Gastrocnemius medialis (tissue), 4 donors: ENCODE measurements around the gene MCCD1. TPM values are rescaled to one million over a fixed set of nuclear protein-coding genes. Genes with fewer than 3 reads are reported as not detected.

Experiments
- ATAC-seq, 2 donors: fragments of 150-250 bp; one replicate each; pipeline ENCODE4 v1.9.1; 2016
- DNase-seq, 2 donors: peaks; one replicate each; pipeline ENCODE4 v3.0.0-alpha.2; 2019
- H3K27ac ChIP-seq, 4 donors: fragments of 200-600 bp; sonication (generic); 1 replicate in 1 of 4; 2 replicates in 3 of 4; pipeline ENCODE4 v1.5.1; 2016 to 2018; ENCODE audit warnings: mild to moderate bottlenecking in 2 of 4, moderate library complexity in 1 of 4
- H3K27me3 ChIP-seq, 3 donors: fragments of 200-600 bp; sonication (generic) in 2 of 3; 1 replicate in 1 of 3; 2 replicates in 2 of 3; pipeline versions ENCODE4 v1.5.1 to v1.6.0; 2016 to 2019; ENCODE audit warnings: mild to moderate bottlenecking in 1 of 3, moderate library complexity in 1 of 3
- H3K36me3 ChIP-seq, 2 donors: fragments of 200-600 bp; sonication (generic) in 1 of 2; one replicate each; pipeline ENCODE4 v1.5.1; 2017 to 2018
- H3K4me1 ChIP-seq, 2 donors: fragments of 200-600 bp; sonication (generic) in 1 of 2; one replicate each; pipeline ENCODE4 v1.5.1; 2016 to 2017; ENCODE audit warnings: mild to moderate bottlenecking in 2 of 2
- H3K4me3 ChIP-seq, 4 donors: fragments of 200-600 bp; sonication (generic) in 3 of 4; 1 replicate in 1 of 4; 2 replicates in 3 of 4; pipeline ENCODE4 v1.5.1; 2016 to 2019; ENCODE audit warnings: mild to moderate bottlenecking in 2 of 4
- H3K9me3 ChIP-seq, 3 donors: fragments of 200-600 bp; sonication (generic) in 2 of 3; 1 replicate in 1 of 3; 2 replicates in 2 of 3; pipeline ENCODE4 v1.5.1; 2016 to 2019
- CTCF ChIP-seq, 5 experiments: fragments of 450-650 bp in 3 of 5; fragments of 200-600 bp in 2 of 5; sonication (generic) in 2 of 5; IDR thresholded peaks in 4 of 5; conservative IDR thresholded peaks in 1 of 5; 1 replicate in 4 of 5; 2 replicates in 1 of 5; pipeline ENCODE4 v1.5.1; 2016 to 2019; ENCODE audit warnings: antibody characterized with exemption in 5 of 5, mild to moderate bottlenecking in 3 of 5, moderate library complexity in 3 of 5
- POLR2A ChIP-seq, 2 donors: fragments of 450-650 bp; IDR thresholded peaks; one replicate each; pipeline ENCODE4 v1.6.1; 2017; ENCODE audit warnings: antibody characterized with exemption in 2 of 2, mild to moderate bottlenecking in 2 of 2, moderate library complexity in 2 of 2
- in situ Hi-C, 4 donors: fragments of 200-750 bp; cut with MboI; loops; one replicate each; pipeline versions ENCODE4 v1.15.0 to v1.8.0; 2017; ENCODE audit warnings: low sequenced_read_pairs in 4 of 4
- intact Hi-C: fragments of 100-400 bp; cut with DNase I; formaldehyde crosslinking; loops from one replicate; pipeline ENCODE4 v1.15.1; 2023; ENCODE audit warnings: low total_unique reads
- total RNA-seq, 4 donors: library from RNA; depleted of rRNA; stranded (reverse); fragments of >200 nt; gene quantifications; one replicate each; pipeline versions ENCODE4 v1.1.0 to v1.2.3, GENCODE V29; 2016

Gene MCCD1
- total RNA-seq, 4 donors from 2014 or later: not detected

DNA sequence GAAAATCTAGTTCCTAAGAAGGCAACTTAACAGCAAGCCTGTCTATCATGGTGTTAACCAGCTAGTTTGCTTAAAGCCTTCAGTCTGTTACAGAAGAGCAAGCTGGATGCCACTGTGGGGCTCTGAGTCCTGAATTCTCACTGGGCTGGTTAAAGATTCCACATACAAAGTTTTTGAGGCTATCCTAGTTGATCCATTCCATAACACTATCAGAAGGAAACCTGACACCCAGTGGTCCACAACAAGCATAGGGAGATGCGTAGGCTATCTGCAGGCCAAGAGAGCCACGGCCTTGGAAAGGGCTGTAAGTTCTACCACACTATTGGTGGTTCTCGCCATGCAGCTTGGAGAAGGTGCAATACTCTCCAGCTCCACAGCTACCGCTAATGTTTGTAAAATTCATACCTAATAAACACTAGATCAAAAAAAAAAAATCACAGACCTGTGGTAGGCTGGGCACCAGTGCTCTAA is 420 bp upstream of the MCCD1 start:
- no peak for DNase-seq
- no peak overlapping the region for H3K4me3 ChIP-seq
- no peaks in the 10 kb centered on the region for H3K27me3 ChIP-seq
- H3K36me3 ChIP-seq: peaks cover 0 to 38% of the 10 kb centered on the region in 2 donors
- no peak for ATAC-seq
- TF ChIP-seq POLR2A (IDR thresholded peaks at IDR 0.05) (no peak), CTCF (IDR thresholded peaks at IDR 0.05 in 4 of 5, conservative IDR thresholded peaks at IDR 0.05 in 1 of 5) (no peak)
- H3K27ac ChIP-seq: no peak overlapping the region
- no peaks in the 10 kb centered on the region for H3K9me3 ChIP-seq
- H3K4me1 ChIP-seq: no peaks in the 10 kb centered on the region
- in situ Hi-C loops: loop anchor here in 1 of 4 donors (25.0 kb wide), 1 partner anchor 659 kb away; the partner anchor contains the start of genes AGER, AGPAT1, GPSM3 and PBX2
- intact Hi-C loops: no loop called here

- H3K27me3 ChIP-seq: no peaks in the 10 kb centered on the region
- ATAC-seq (no peak), DNase-seq (no peak)
- H3K36me3 ChIP-seq: peaks cover 0 to 50% of the 10 kb centered on the region in 2 donors
- no peaks in the 10 kb centered on the region for H3K4me1 ChIP-seq
- H3K27ac ChIP-seq: no peak overlapping the region
- intact Hi-C loops: no loop called here
- in situ Hi-C loops: loop anchor here in 1 of 4 donors (25.0 kb wide), 1 partner anchor 658 kb away; the partner anchor contains the start of genes AGER, AGPAT1, GPSM3 and PBX2
- TF ChIP-seq POLR2A (IDR thresholded peaks at IDR 0.05) (no peak), CTCF (IDR thresholded peaks at IDR 0.05 in 4 of 5, conservative IDR thresholded peaks at IDR 0.05 in 1 of 5) (no peak)
- H3K9me3 ChIP-seq: no peaks in the 10 kb centered on the region
- H3K4me3 ChIP-seq: no peak overlapping the region
These were observed 778 bp downstream of the MCCD1 start for GRCh38 chr6:31529329-31530150.

DNA sequence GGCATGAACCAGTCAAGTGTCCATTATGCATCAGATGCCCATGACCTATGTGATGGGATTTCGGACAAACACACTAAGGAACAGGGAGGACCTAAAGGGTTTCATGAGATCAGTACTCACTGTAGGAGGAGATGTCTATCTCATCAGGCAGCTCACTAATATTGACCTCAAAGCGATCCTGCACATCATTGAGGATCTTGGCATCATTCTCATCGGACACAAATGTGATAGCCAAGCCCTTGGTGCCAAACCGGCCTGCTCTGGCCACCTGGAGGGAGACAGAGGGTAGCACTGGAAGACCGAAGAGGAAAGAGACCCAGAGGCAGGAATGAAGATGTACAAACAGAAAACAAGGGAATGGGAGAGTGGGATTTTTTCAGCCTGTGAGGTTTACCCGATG is 1.9 kb downstream of the MCCD1 start:
- no peaks in the 10 kb centered on the region for H3K4me1 ChIP-seq
- ATAC-seq (no peak), DNase-seq (no peak)
- TF ChIP-seq CTCF (IDR thresholded peaks at IDR 0.05 in 4 of 5, conservative IDR thresholded peaks at IDR 0.05 in 1 of 5) (no peak), POLR2A (IDR thresholded peaks at IDR 0.05) (no peak)
- H3K27ac ChIP-seq: no peak overlapping the region
- H3K36me3 ChIP-seq: peaks cover 0 to 61% of the 10 kb centered on the region in 2 donors
- no peak overlapping the region for H3K4me3 ChIP-seq
- no peaks in the 10 kb centered on the region for H3K9me3 ChIP-seq
- no peaks in the 10 kb centered on the region for H3K27me3 ChIP-seq
- in situ Hi-C loops (loop anchor here in 1 of 4 donors (25.0 kb wide), 1 partner anchor 657 kb away; the partner anchor contains the start of genes AGER, AGPAT1, GPSM3 and PBX2), intact Hi-C loops (no loop called here)

DNA sequence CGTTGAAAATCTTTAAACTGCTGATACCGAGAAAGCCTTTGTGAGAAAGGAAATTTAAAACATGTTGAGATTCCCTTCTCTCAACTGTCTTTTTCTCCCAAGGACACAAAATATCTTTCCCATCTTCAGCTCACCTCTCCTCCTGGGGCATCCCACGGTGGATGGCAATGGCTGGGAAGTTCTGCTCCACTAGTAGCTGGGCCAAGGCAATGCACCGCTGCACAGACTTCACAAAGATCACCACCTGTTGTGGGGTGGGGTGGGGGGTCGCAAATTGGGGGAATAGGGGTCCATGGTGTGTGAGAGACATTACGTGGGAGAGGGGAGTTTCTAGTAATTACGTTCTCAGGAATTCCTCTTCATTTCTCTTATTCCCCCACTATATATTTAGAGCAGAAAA is 2.4 kb downstream of the MCCD1 start:
- no peaks in the 10 kb centered on the region for H3K9me3 ChIP-seq
- TF ChIP-seq CTCF (IDR thresholded peaks at IDR 0.05 in 4 of 5, conservative IDR thresholded peaks at IDR 0.05 in 1 of 5) (no peak), POLR2A (IDR thresholded peaks at IDR 0.05) (no peak)

More for the DNA sequence above, 2.4 kb downstream of the MCCD1 start:
- in situ Hi-C loops: loop anchor here in 1 of 4 donors (25.0 kb wide), 1 partner anchor 656 kb away; the partner anchor contains the start of genes AGER, AGPAT1, GPSM3 and PBX2
- Histone ChIP-seq H3K36me3 (peaks cover 0 to 66% of the 10 kb centered on the region in 2 donors), H3K4me3 (no peak overlapping the region), H3K4me1 (no peaks in the 10 kb centered on the region), H3K27ac (no peak overlapping the region), H3K27me3 (no peaks in the 10 kb centered on the region)
- DNase-seq: no peak
- no peak for ATAC-seq
- intact Hi-C loops: no loop called here
